B cell (primary cell): ENCODE data around the gene CNIH1. TPM values are rescaled to one million over a fixed set of nuclear protein-coding genes. Genes with fewer than 3 reads are reported as not detected.

Experiments
- ATAC-seq: fragments of 200-7000 bp; cut with Tn5 transposase; one replicate; pipeline ENCODE4 v1.10.0; 2021; ENCODE audit warnings: low read depth, mild to moderate bottlenecking, moderate number of reproducible peaks, moderate library complexity
- CTCF ChIA-PET: fragments of 350-600 bp; sonication (Branson Sonifier 250); formaldehyde crosslinking; loops from one replicate; lab custom pipeline; 2021; ENCODE audit warnings: antibody characterized with exemption, inconsistent platforms; lab: Charles Lee
- POLR2A ChIA-PET: fragments of 350-600 bp; sonication (Branson Sonifier 250); formaldehyde crosslinking; loops from one replicate; lab custom pipeline; 2021; ENCODE audit warnings: antibody characterized with exemption; lab: Charles Lee
- DNase-seq: peaks from one replicate; pipeline ENCODE4 v3.0.0; 2013
- H2AFZ ChIP-seq: 2 replicates; pipeline ENCODE4 v1.6.1; 2012; ENCODE audit warnings: mild to moderate bottlenecking, low read depth, low read length; ENCODE audit not compliant: insufficient read depth, poor library complexity, severe bottlenecking
- H3K27ac ChIP-seq, 2 donors: 1 replicate in 1 of 2; 2 replicates in 1 of 2; pipeline ENCODE4 v1.5.1; 2012 to 2013; ENCODE audit warnings: low read length in 2 of 2, mild to moderate bottlenecking in 2 of 2, moderate library complexity in 1 of 2
- H3K27me3 ChIP-seq, 4 experiments: fragments of 200-600 bp in 1 of 4; sonication (generic) in 1 of 4; replicated peaks in 1 of 4; 1 replicate in 2 of 4; 2 replicates in 2 of 4; pipeline versions ENCODE4 v1.6.1 to v1.7.0; 2013 to 2016; ENCODE audit warnings: low read length in 3 of 4, mild to moderate bottlenecking in 2 of 4, mixed read lengths in 1 of 4, moderate library complexity in 1 of 4; ENCODE audit not compliant: insufficient read depth in 4 of 4, control insufficient read depth in 3 of 4; ENCODE audit errors: control extremely low read depth in 1 of 4
- H3K36me3 ChIP-seq, 2 experiments: replicated peaks in 1 of 2; 1 replicate in 1 of 2; 2 replicates in 1 of 2; pipeline versions ENCODE4 v1.6.1 to v1.7.1; 2013; ENCODE audit warnings: low read length in 1 of 2; ENCODE audit not compliant: insufficient read depth in 2 of 2, control insufficient read depth in 1 of 2; ENCODE audit errors: control extremely low read depth in 1 of 2, extremely low read depth in 1 of 2
- H3K4me1 ChIP-seq, 2 donors: fragments of 200-600 bp in 1 of 2; sonication (generic) in 1 of 2; 1 replicate in 1 of 2; 2 replicates in 1 of 2; pipeline versions ENCODE4 v1.5.1 to v1.6.1; 2013 to 2017; ENCODE audit warnings: low read length in 2 of 2; ENCODE audit not compliant: control insufficient read depth in 2 of 2, insufficient read depth in 2 of 2
- H3K4me2 ChIP-seq: replicated peaks from 2 replicates; pipeline ENCODE3; 2012; ENCODE audit warnings: mild to moderate bottlenecking, low read depth, low read length; ENCODE audit not compliant: poor library complexity, severe bottlenecking
- H3K4me3 ChIP-seq, 5 experiments: fragments of 200-600 bp in 1 of 5; sonication (generic) in 1 of 5; 1 replicate in 3 of 5; 2 replicates in 2 of 5; pipeline versions ENCODE4 v1.5.1 to v1.7.0; 2011 to 2016; ENCODE audit warnings: low read length in 4 of 5, mild to moderate bottlenecking in 4 of 5, low read depth in 2 of 5, control low read depth in 1 of 5, moderate library complexity in 1 of 5; ENCODE audit not compliant: insufficient read depth in 1 of 5; ENCODE audit errors: control extremely low read depth in 1 of 5, extremely low read depth in 1 of 5
- H3K79me2 ChIP-seq: fragments of 200-600 bp; sonication (generic); one replicate; pipeline ENCODE4 v1.6.0; 2016; ENCODE audit warnings: low read length; ENCODE audit not compliant: control insufficient read depth, insufficient read depth
- H3K9ac ChIP-seq: fragments of 200-600 bp; sonication (generic); 2 replicates; pipeline ENCODE4 v1.6.1; 2017; ENCODE audit warnings: mild to moderate bottlenecking, low read length, moderate library complexity
- H3K9me3 ChIP-seq, 3 donors: one replicate each; pipeline versions ENCODE4 v1.6.1 to v1.7.1; 2013; ENCODE audit warnings: low read length in 2 of 3; ENCODE audit not compliant: control insufficient read depth in 2 of 3, insufficient read depth in 1 of 3; ENCODE audit errors: control extremely low read depth in 1 of 3
- H4K20me1 ChIP-seq: 2 replicates; pipeline ENCODE4 v1.6.0; 2012; ENCODE audit warnings: mild to moderate bottlenecking, low read length; ENCODE audit not compliant: insufficient read depth, control insufficient read depth, poor library complexity, severe bottlenecking
- H3K27ac Mint-ChIP-seq: one replicate; pipeline ENCODE4 v1.8.0; 2021; ENCODE audit warnings: mixed read lengths
- H3K27me3 Mint-ChIP-seq: one replicate; pipeline ENCODE4 v1.8.0; 2021; ENCODE audit warnings: mixed read lengths
- H3K4me1 Mint-ChIP-seq: one replicate; pipeline ENCODE4 v1.8.0; 2021; ENCODE audit warnings: mixed read lengths
- H3K4me3 Mint-ChIP-seq: one replicate; pipeline ENCODE4 v1.8.0; 2021; ENCODE audit warnings: mixed read lengths
- H3K9me3 Mint-ChIP-seq: one replicate; pipeline ENCODE4 v1.8.0; 2022; ENCODE audit warnings: mixed read lengths; ENCODE audit not compliant: insufficient read depth
- EZH2 ChIP-seq: IDR thresholded peaks from 2 replicates; pipeline ENCODE4 v1.6.1; 2012; ENCODE audit warnings: borderline replicate concordance, low read depth, mild to moderate bottlenecking, moderate library complexity, low read length; ENCODE audit not compliant: insufficient read depth, poor library complexity, severe bottlenecking
- WGBS: methylation state at CpG from one replicate; pipeline ENCODE4 v1.1.5; 2013; ENCODE audit warnings: missing lambda C conversion rate; ENCODE audit not compliant: insufficient coverage; 5-methylcytosine and 5-hydroxymethylcytosine counted together
- intact Hi-C: fragments of 100-400 bp; cut with micrococcal nuclease; formaldehyde crosslinking; loops from one replicate; pipeline ENCODE4 v1.10.0; 2022
- polyA plus RNA-seq: library from polyadenylated mRNA; depleted of rRNA; stranded (reverse); fragments of >200 nt; gene quantifications from 2 replicates; pipeline ENCODE4 v1.2.3, GENCODE V29; 2012
- total RNA-seq, 2 donors: library from RNA; stranded (reverse); fragments of 120-200 nt in 1 of 2; gene quantifications; 1 replicate in 1 of 2; 2 replicates in 1 of 2; pipeline versions ENCODE4 v1.2.3 to v1.2.4, GENCODE V29; 2013 to 2022
- TF ChIP-seq, protein P1 (sequence below): fragments of 200-600 bp; IDR thresholded peaks from one replicate; pipeline ENCODE4 v1.8.0; 2022; ENCODE audit warnings: antibody characterized with exemption, mild to moderate bottlenecking

CNIH1 gene
- total and polyA plus RNA-seq, 2 donors (not counting 1 experiment from before 2014, with no cell fraction given): 42.8 to 66.4 TPM

DNA sequence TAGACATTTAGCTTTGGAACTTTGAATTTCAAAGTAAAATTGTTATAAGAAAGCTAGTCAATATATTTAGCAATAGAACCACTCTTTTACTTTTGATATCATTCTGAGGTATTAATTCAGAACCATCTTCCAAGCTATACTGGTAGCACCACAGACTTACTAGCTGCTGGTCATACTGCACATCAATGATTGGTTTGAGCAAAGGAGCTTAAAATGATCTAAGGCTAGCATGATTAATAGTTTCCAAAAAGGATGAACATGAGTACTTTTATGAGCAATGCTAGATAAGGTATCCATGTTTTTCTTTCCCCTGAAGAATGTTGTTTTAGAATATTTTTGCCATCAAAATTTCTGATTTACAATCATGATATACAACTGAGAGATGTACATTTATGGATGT, 17.2 kb downstream of the CNIH1 start:
- Histone ChIP-seq H3K4me3 (no peak overlapping the region), H3K9ac (no peak overlapping the region), H3K4me2 (no peak overlapping the region), H3K79me2 (no peaks in the 10 kb centered on the region), H4K20me1 (no peaks in the 10 kb centered on the region), H2AFZ (no peak overlapping the region), H3K36me3 (peaks cover 4 to 24% of the 10 kb centered on the region in 2 experiments), H3K27me3 (no peaks in the 10 kb centered on the region), H3K4me1 (no peaks in the 10 kb centered on the region), H3K27ac (no peak overlapping the region), H3K9me3 (no peaks in the 10 kb centered on the region)
- Mint-ChIP-seq H3K27me3 (no peaks in the 10 kb centered on the region), H3K4me1 (peaks cover 3% of the 10 kb centered on the region), H3K4me3 (no peak overlapping the region), H3K27ac (no peak overlapping the region), H3K9me3 (no peaks in the 10 kb centered on the region)
- TF ChIP-seq, protein P1, sequence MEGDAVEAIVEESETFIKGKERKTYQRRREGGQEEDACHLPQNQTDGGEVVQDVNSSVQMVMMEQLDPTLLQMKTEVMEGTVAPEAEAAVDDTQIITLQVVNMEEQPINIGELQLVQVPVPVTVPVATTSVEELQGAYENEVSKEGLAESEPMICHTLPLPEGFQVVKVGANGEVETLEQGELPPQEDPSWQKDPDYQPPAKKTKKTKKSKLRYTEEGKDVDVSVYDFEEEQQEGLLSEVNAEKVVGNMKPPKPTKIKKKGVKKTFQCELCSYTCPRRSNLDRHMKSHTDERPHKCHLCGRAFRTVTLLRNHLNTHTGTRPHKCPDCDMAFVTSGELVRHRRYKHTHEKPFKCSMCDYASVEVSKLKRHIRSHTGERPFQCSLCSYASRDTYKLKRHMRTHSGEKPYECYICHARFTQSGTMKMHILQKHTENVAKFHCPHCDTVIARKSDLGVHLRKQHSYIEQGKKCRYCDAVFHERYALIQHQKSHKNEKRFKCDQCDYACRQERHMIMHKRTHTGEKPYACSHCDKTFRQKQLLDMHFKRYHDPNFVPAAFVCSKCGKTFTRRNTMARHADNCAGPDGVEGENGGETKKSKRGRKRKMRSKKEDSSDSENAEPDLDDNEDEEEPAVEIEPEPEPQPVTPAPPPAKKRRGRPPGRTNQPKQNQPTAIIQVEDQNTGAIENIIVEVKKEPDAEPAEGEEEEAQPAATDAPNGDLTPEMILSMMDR: no peak
- no peak for TF ChIP-seq EZH2
- CTCF ChIA-PET: no interaction called here
- ATAC-seq (no peak), DNase-seq (no peak)
- POLR2A ChIA-PET: no interaction called here
- intact Hi-C loops: no loop called here

DNA sequence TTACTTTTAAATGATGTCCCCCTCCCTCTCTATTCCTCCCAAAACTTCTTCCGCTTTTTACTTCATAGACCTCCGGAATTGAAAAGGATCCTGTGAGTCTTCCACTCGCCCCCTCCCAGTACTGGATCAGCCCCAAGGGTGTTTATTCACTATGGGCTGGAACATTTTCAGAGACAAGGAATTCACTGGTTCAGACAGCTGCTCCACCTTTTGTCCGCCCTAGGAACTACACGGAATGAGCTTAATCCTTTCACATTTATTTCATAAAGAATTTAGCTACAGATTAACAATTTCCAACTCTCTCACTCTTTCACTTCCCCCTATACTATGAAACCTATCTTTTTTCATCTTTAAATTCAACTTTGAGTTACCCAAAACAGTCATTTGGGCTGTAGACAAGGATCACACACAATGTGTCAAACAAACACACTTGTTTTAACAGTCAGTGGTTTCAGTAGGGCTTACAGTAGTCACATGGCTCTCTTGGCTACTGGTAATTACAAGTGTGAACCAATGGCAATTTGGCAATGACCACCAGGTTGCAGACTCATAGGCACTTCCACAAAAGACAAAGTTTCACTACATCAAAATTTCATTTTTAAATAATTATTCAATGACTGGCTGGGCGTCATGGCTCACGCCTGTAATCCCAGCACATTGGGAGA, 20.6 kb downstream of the CNIH1 start:
- no peaks in the 10 kb centered on the region for H3K9me3 Mint-ChIP-seq
- H3K4me3 Mint-ChIP-seq: no peak overlapping the region
- peaks cover 3% of the 10 kb centered on the region for H3K4me1 Mint-ChIP-seq
- intact Hi-C loops: loop anchor here (2.0 kb wide), 1 partner anchor 54 kb away; no protein-coding TSS in a partner anchor
- H3K27ac Mint-ChIP-seq: no peak overlapping the region
- no peaks in the 10 kb centered on the region for H3K4me1 ChIP-seq
- DNase-seq (peak; percentile 17), ATAC-seq (peak; percentile 31)
- no peaks in the 10 kb centered on the region for H3K79me2 ChIP-seq
- no peak for TF ChIP-seq EZH2
- TF ChIP-seq, protein P1: peak; percentile 41
- H3K36me3 ChIP-seq: peaks cover 0 to 2% of the 10 kb centered on the region in 2 experiments
- CTCF ChIA-PET: interaction anchor here (0.9 to 1.3 kb wide), 4 partner anchors 8 to 55 kb away, joined by 3 read pairs; no protein-coding TSS in a partner anchor
- POLR2A ChIA-PET: no interaction called here
- H3K27me3 Mint-ChIP-seq: no peaks in the 10 kb centered on the region
- H3K4me3 ChIP-seq: no peak overlapping the region
- no peak overlapping the region for H2AFZ ChIP-seq
- H3K27ac ChIP-seq: no peak overlapping the region
- H3K9me3 ChIP-seq: no peaks in the 10 kb centered on the region
- 40% methylated on average over 4 of the region's 7 CpGs for WGBS
- H3K9ac ChIP-seq: no peak overlapping the region
- no peaks in the 10 kb centered on the region for H3K27me3 ChIP-seq
- H3K4me2 ChIP-seq: no peak overlapping the region
- H4K20me1 ChIP-seq: no peaks in the 10 kb centered on the region
